ENCODE data around the gene TNS3. TPM values are rescaled to one million over a fixed set of nuclear protein-coding genes. Genes with fewer than 3 reads are reported as not detected.

Gene TNS3
- total and polyA plus RNA-seq, 10 of the 15 experiments (the other 5 are each of a cell fraction or from before 2014, with no cell fraction given), result 0.27 to 2.7 (median 0.79) TPM

DNA sequence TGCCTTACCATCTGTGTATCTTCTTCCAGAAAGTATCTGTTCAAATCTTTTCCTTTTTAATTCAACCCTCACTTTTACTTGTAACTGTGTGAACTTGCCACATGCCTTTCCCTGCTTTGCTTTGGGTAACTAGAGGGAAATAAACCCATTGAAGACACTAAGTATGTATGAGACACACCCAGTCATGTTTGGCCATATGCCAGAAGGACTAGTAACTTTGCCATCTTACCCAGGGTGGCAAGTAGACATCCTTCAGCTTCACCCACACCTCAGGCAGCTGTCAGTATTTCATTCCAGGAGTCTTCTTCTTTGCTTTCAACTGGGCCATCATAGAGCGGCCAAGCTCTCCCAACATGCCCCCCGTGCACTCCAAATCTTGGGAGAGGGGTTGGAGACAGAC, 323.1 kb downstream of the TNS3 start:
- ChIA-PET POLR2A (no interaction called here), RAD21 (ENCODE audit: unreplicated experiment) (no interaction called here)

More for the DNA sequence above, 323.1 kb downstream of the TNS3 start:
- Histone ChIP-seq H3K36me3 (ENCODE audit: control insufficient read depth in 2 of 2, insufficient read depth in 2 of 2, low read length in 1 of 2) (no peaks in the 10 kb centered on the region), H3K27ac (ENCODE audit: control insufficient read depth, insufficient read depth) (no peak overlapping the region), H3K4me1 (ENCODE audit: control insufficient read depth, insufficient read depth, low read length) (no peaks in the 10 kb centered on the region), H3K4me3 (no peak overlapping the region), H3K4me2 (ENCODE audit: control insufficient read depth, insufficient read depth) (no peak overlapping the region), H2AFZ (ENCODE audit: control insufficient read depth, low read depth, low read length) (no peak overlapping the region), H3K27me3 (replicated peaks in 1 of 2; ENCODE audit: control insufficient read depth in 2 of 2, insufficient read depth in 2 of 2, low read length in 1 of 2) (peaks cover 0 to under 1% of the 10 kb centered on the region in 2 experiments; a peak in 2 of 4 replicates), H3K9ac (ENCODE audit: control insufficient read depth, insufficient read depth, low read length) (no peak overlapping the region), H3K79me2 (ENCODE audit: control insufficient read depth, insufficient read depth, low read length) (no peaks in the 10 kb centered on the region), H4K20me1 (ENCODE audit: control insufficient read depth, insufficient read depth) (no peaks in the 10 kb centered on the region), H3K9me3 (replicated peaks; ENCODE audit: control insufficient read depth, insufficient read depth, low read length) (no peaks in the 10 kb centered on the region)
- WGBS (ENCODE audit: insufficient coverage, insufficient replicate concordance, low lambda C conversion rate, missing lambda C conversion rate), result 25% methylated on average over 2 of the region's 2 CpGs
- no peak for FAIRE-seq
- in situ Hi-C loops (cut with MboI) (no loop called here), intact Hi-C loops (cut with micrococcal nuclease; ENCODE audit: unreplicated experiment) (loop anchor here (10.0 kb wide), 2 partner anchors 174 to 1344 kb away; no protein-coding TSS in a partner anchor)
- SMC1A ChIA-PET (ENCODE audit: uncharacterized antibody, unreplicated experiment), result no interaction called here
- CTCF ChIA-PET, result interaction anchor here (3.7 kb wide), 1 partner anchor 8 kb away, joined by 19 read pairs; no protein-coding TSS in a partner anchor
- TF ChIP-seq RAD51 (IDR thresholded peaks at IDR 0.05) (no peak), ELK1 (IDR thresholded peaks at IDR 0.05; ENCODE audit: low read depth, low read length) (no peak), HSF1 (IDR thresholded peaks at IDR 0.05; ENCODE audit: low read depth, low read length) (no peak), NKRF (conservative IDR thresholded peaks at IDR 0.05) (no peak), E2F4 (IDR thresholded peaks at IDR 0.05; ENCODE audit: low read depth, low read length) (no peak), BACH1 (IDR thresholded peaks at IDR 0.05; ENCODE audit: borderline replicate concordance) (no peak), SP1 (IDR thresholded peaks at IDR 0.05; ENCODE audit: low read depth, low read length) (no peak), YBX1 (IDR thresholded peaks at IDR 0.05) (no peak), SREBF2 (IDR thresholded peaks at IDR 0.05; ENCODE audit: low read length) (no peak), NRF1 (conservative IDR thresholded peaks at IDR 0.05; ENCODE audit: low read depth, low read length) (no peak), SIX5 (IDR thresholded peaks at IDR 0.05; ENCODE audit: low read depth, low read length, severe bottlenecking) (no peak), JUND (IDR thresholded peaks at IDR 0.05; ENCODE audit: low read depth, low read length) (no peak), ZNF24 (IDR thresholded peaks at IDR 0.05) (no peak), RELA (IDR thresholded peaks at IDR 0.05; ENCODE audit: borderline replicate concordance, partially characterized antibody) (no peak), EZH2 (IDR thresholded peaks at IDR 0.05; ENCODE audit: borderline replicate concordance, control insufficient read depth, low read depth, low read length) (no peak), ZZZ3 (IDR thresholded peaks at IDR 0.05; ENCODE audit: control insufficient read depth, insufficient read length, low read depth) (no peak), TARDBP (IDR thresholded peaks at IDR 0.05; ENCODE audit: borderline replicate concordance) (no peak), MTA3 (IDR thresholded peaks at IDR 0.05; ENCODE audit: borderline replicate concordance, low read length) (no peak)
- TF ChIP-seq, protein P1, sequence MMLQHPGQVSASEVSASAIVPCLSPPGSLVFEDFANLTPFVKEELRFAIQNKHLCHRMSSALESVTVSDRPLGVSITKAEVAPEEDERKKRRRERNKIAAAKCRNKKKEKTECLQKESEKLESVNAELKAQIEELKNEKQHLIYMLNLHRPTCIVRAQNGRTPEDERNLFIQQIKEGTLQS (IDR thresholded peaks at IDR 0.05; ENCODE audit: borderline replicate concordance, extremely low read depth, low read depth, low read length), result no peak
- no TSS peak for BruUV-seq (replicated peaks)
- no peak for ATAC-seq
- no peak for DNase-seq (ENCODE audit: low read depth, low spot score)

Data from GM12878 (cell line).